ENCODE data around the gene GSG1. TPM values are rescaled to one million over a fixed set of nuclear protein-coding genes. Genes with fewer than 3 reads are reported as not detected.
"Not testable (repeated sequence)": the region's sequence is repeated elsewhere in the genome, so short reads cannot be mapped to it uniquely, and the experiment has no call there.

The GSG1 gene
- total RNA-seq, 1 donor from 2014 or later: not detected

DNA sequence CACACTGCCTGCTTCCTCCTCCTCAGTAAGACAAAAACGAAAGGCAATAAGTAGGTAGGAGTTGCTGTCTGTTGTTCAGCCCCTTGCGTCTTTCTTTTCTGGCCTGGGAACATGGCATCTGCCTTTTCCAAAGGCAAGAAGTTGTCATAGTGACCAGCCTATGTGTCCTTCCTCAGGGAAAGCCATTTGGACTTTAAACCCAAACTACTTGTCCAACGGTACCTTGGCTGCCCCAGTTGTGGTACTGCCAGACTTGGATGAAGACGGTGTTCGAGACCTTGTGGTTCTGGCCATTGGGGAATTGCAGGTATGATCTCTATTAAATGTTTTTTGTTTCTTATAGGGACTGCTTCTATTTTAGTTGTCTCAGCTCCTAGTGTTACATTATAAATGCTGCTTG lies 40.8 kb downstream of the GSG1 start:
- no peaks in the 10 kb centered on the region for H3K9me3 Mint-ChIP-seq (ENCODE audit: unreplicated experiment)
- TF ChIP-seq CTCF (IDR thresholded peaks at IDR 0.05): no peak
- H3K4me1 Mint-ChIP-seq (ENCODE audit: unreplicated experiment): no peaks in the 10 kb centered on the region
- no peak overlapping the region for H3K4me3 Mint-ChIP-seq (ENCODE audit: unreplicated experiment)
- peaks cover 20% of the 10 kb centered on the region for H3K36me3 Mint-ChIP-seq (ENCODE audit: unreplicated experiment)
- DNase-seq (ENCODE audit: extremely low spot score, unreplicated experiment): peak; percentile 17
- H3K27me3 Mint-ChIP-seq (ENCODE audit: unreplicated experiment): no peaks in the 10 kb centered on the region
- H3K27ac Mint-ChIP-seq (ENCODE audit: unreplicated experiment): no peak overlapping the region

DNA sequence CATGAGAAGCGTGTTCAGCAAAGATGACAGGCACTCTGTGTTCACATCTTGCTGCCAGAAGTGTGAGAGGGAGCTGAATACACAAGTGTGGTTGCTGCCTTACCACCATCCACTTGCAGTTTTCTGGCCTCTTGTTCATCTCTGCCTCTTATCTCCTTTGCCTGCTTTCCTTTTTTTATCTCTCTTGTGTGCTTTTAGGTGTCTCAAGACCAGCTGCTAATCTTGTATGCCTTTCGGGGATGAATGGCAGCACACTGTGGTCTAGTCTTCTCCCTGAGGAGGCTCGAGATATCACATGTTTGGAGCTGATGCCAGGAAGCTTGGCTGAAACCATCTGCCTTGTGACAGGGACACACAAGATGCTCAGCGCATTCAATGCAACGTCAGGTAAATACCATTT lies 42.1 kb downstream of the GSG1 start:
- H3K36me3 Mint-ChIP-seq (ENCODE audit: unreplicated experiment): peaks cover 17% of the 10 kb centered on the region
- TF ChIP-seq CTCF (IDR thresholded peaks at IDR 0.05): no peak

DNA sequence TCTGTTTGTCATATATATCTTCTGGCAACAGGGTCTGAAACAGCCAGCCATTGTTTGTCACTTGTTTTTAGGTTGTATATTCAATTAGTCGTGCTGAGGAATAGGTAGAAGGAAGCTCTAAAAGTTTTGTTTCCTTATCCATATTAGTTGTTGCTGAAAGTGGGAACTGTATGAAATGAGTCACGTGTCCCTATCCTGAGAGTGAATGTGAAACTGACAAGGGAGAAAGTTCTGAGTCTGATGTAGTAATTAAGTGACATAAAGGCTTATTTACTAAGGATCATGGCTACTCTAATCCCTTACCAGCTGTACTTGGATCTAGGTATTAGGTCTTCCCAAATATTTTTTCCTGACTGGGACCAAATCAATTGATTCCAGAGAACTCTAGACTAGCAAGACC lies 42.9 kb downstream of the GSG1 start:
- Mint-ChIP-seq H3K4me1 (ENCODE audit: unreplicated experiment) (no peaks in the 10 kb centered on the region), H3K4me3 (ENCODE audit: unreplicated experiment) (no peak overlapping the region), H3K36me3 (ENCODE audit: unreplicated experiment) (peaks cover 17% of the 10 kb centered on the region), H3K27ac (ENCODE audit: unreplicated experiment) (no peak overlapping the region), H3K27me3 (ENCODE audit: unreplicated experiment) (no peaks in the 10 kb centered on the region), H3K9me3 (ENCODE audit: unreplicated experiment) (no peaks in the 10 kb centered on the region)
- no peak for DNase-seq (ENCODE audit: extremely low spot score, unreplicated experiment)
- no peak for TF ChIP-seq CTCF (IDR thresholded peaks at IDR 0.05)

More for the DNA sequence above, 42.1 kb downstream of the GSG1 start:
- Mint-ChIP-seq H3K27ac (ENCODE audit: unreplicated experiment) (no peak overlapping the region), H3K4me3 (ENCODE audit: unreplicated experiment) (no peak overlapping the region), H3K27me3 (ENCODE audit: unreplicated experiment) (no peaks in the 10 kb centered on the region), H3K4me1 (ENCODE audit: unreplicated experiment) (no peaks in the 10 kb centered on the region), H3K9me3 (ENCODE audit: unreplicated experiment) (no peaks in the 10 kb centered on the region)
- DNase-seq (ENCODE audit: extremely low spot score, unreplicated experiment): peak; percentile 19

- not testable (repeated sequence) for H3K27ac Mint-ChIP-seq (ENCODE audit: unreplicated experiment); H3K4me3 Mint-ChIP-seq (ENCODE audit: unreplicated experiment); DNase-seq (ENCODE audit: extremely low spot score, unreplicated experiment); H3K36me3 Mint-ChIP-seq (ENCODE audit: unreplicated experiment); H3K27me3 Mint-ChIP-seq (ENCODE audit: unreplicated experiment)
- H3K4me1 Mint-ChIP-seq (ENCODE audit: unreplicated experiment): peaks cover 18% of the 10 kb centered on the region
- H3K9me3 Mint-ChIP-seq (ENCODE audit: unreplicated experiment): peaks cover 13% of the 10 kb centered on the region
These were observed 49.9 kb downstream of the GSG1 start for GRCh38 chr12:13053617-13054016.

GRCh38 chr12:13052421-13052820 lies 51.0 kb downstream of the GSG1 start:
- peaks cover 18% of the 10 kb centered on the region for H3K4me1 Mint-ChIP-seq (ENCODE audit: unreplicated experiment)
- DNase-seq (ENCODE audit: extremely low spot score, unreplicated experiment): no peak
- H3K36me3 Mint-ChIP-seq (ENCODE audit: unreplicated experiment): peaks cover 6% of the 10 kb centered on the region
- H3K9me3 Mint-ChIP-seq (ENCODE audit: unreplicated experiment): peaks cover 13% of the 10 kb centered on the region
- no peak overlapping the region for H3K4me3 Mint-ChIP-seq (ENCODE audit: unreplicated experiment)
- H3K27me3 Mint-ChIP-seq (ENCODE audit: unreplicated experiment): no peaks in the 10 kb centered on the region
- TF ChIP-seq CTCF (IDR thresholded peaks at IDR 0.05): no peak
- no peak overlapping the region for H3K27ac Mint-ChIP-seq (ENCODE audit: unreplicated experiment)

DNA sequence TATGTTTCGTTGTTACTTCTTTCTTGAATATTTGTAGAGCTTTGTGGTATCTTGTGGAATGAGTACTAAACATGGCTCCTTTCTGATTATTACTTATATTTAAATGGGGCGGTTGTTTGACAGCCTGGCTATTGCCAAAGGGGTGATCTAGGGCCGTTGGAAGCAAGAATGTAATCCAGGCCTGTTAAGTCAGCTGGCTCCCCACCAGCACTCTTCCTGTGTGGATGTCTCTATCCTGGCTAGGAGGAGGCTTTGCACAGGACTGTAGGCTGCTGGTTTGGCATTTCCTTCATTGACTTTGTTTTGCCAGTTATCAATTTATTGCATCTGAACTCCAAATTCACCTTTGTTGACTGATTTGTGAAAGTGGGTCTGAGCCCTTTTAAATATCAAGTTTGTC lies 53.7 kb downstream of the GSG1 start:
- peaks cover 33% of the 10 kb centered on the region for H3K4me1 Mint-ChIP-seq (ENCODE audit: unreplicated experiment)
- no peak overlapping the region for H3K4me3 Mint-ChIP-seq (ENCODE audit: unreplicated experiment)
- H3K36me3 Mint-ChIP-seq (ENCODE audit: unreplicated experiment): peaks cover 3% of the 10 kb centered on the region
- TF ChIP-seq CTCF (IDR thresholded peaks at IDR 0.05): no peak
- no peak for DNase-seq (ENCODE audit: extremely low spot score, unreplicated experiment)
- peaks cover 13% of the 10 kb centered on the region for H3K9me3 Mint-ChIP-seq (ENCODE audit: unreplicated experiment)
- H3K27ac Mint-ChIP-seq (ENCODE audit: unreplicated experiment): peak overlapping the region; percentile 14
- H3K27me3 Mint-ChIP-seq (ENCODE audit: unreplicated experiment): no peaks in the 10 kb centered on the region
